Measurements from ENCODE around the gene PNRC2.

The PNRC2 gene

DNA sequence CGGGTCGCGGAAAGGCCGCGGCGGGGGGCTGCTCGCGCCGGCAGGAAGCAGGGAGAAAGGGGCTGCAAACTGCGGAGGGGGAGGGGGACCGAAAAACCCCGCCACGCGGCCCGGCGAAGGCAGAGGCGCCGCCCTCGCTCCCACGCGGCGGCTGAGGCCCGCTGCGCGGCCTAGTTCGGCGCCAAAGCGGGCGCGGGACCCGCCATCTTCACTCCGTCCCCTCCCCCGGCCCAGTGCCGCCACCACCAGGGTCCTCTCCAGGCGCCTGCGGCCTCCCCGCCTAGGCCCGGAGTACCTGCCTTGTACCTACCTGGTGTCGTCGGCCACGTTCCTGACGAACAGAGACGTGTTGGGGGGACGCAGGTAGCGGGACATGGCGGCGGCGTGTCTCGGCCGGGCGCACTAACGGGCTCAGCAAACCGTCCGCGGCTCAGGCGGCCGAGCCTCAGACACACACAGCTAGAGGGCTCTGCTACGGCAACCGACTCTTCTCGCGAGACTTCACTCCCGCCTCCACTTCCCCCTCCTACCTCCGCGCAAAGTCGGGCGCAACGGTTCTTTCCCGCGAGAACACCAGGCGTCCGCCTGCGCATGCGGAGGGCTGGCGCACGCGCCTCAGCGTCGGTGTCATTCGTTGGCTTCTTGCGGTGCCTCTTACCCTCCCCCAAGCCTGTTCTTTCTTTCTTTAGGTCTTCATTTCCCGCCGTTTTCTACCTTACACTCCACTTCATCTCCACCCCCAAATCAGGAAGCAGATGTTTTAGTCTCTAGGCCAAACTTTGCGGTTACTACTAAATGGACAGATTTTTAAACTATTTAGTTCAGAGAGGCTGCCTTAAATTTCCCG lies 20.5 kb downstream of the PNRC2 start, which contains the start of gene SRSF10 (continued):
- TF ChIP-seq, protein P1, sequence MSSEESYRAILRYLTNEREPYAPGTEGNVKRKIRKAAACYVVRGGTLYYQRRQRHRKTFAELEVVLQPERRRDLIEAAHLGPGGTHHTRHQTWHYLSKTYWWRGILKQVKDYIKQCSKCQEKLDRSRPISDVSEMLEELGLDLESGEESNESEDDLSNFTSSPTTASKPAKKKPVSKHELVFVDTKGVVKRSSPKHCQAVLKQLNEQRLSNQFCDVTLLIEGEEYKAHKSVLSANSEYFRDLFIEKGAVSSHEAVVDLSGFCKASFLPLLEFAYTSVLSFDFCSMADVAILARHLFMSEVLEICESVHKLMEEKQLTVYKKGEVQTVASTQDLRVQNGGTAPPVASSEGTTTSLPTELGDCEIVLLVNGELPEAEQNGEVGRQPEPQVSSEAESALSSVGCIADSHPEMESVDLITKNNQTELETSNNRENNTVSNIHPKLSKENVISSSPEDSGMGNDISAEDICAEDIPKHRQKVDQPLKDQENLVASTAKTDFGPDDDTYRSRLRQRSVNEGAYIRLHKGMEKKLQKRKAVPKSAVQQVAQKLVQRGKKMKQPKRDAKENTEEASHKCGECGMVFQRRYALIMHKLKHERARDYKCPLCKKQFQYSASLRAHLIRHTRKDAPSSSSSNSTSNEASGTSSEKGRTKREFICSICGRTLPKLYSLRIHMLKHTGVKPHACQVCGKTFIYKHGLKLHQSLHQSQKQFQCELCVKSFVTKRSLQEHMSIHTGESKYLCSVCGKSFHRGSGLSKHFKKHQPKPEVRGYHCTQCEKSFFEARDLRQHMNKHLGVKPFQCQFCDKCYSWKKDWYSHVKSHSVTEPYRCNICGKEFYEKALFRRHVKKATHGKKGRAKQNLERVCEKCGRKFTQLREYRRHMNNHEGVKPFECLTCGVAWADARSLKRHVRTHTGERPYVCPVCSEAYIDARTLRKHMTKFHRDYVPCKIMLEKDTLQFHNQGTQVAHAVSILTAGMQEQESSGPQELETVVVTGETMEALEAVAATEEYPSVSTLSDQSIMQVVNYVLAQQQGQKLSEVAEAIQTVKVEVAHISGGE (tag by site-specific recombination; conservative IDR thresholded peaks at IDR 0.05; ENCODE audit: low read depth): peak; percentile 41; the same call in 1 of the 2 replicates
- no peak for TF ChIP-seq ZNF169 (tag by site-specific recombination; IDR thresholded peaks at IDR 0.05)
- TF ChIP-seq ZNF121 (tag by site-specific recombination; IDR thresholded peaks at IDR 0.05): peak; percentile 64; the same call in 1 of the 2 replicates
- 0 out of 2 replicates have a peak, but pooled peaks have one; percentile 14 for TF ChIP-seq FEZF1 (tag by site-specific recombination; IDR thresholded peaks at IDR 0.05)
- TF ChIP-seq, protein P2, sequence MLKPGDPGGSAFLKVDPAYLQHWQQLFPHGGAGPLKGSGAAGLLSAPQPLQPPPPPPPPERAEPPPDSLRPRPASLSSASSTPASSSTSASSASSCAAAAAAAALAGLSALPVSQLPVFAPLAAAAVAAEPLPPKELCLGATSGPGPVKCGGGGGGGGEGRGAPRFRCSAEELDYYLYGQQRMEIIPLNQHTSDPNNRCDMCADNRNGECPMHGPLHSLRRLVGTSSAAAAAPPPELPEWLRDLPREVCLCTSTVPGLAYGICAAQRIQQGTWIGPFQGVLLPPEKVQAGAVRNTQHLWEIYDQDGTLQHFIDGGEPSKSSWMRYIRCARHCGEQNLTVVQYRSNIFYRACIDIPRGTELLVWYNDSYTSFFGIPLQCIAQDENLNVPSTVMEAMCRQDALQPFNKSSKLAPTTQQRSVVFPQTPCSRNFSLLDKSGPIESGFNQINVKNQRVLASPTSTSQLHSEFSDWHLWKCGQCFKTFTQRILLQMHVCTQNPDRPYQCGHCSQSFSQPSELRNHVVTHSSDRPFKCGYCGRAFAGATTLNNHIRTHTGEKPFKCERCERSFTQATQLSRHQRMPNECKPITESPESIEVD (tag by site-specific recombination; IDR thresholded peaks at IDR 0.05): no peak
- TF ChIP-seq, protein P3, sequence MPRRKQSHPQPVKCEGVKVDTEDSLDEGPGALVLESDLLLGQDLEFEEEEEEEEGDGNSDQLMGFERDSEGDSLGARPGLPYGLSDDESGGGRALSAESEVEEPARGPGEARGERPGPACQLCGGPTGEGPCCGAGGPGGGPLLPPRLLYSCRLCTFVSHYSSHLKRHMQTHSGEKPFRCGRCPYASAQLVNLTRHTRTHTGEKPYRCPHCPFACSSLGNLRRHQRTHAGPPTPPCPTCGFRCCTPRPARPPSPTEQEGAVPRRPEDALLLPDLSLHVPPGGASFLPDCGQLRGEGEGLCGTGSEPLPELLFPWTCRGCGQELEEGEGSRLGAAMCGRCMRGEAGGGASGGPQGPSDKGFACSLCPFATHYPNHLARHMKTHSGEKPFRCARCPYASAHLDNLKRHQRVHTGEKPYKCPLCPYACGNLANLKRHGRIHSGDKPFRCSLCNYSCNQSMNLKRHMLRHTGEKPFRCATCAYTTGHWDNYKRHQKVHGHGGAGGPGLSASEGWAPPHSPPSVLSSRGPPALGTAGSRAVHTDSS (tag by site-specific recombination; IDR thresholded peaks at IDR 0.05): peak; percentile 44; the same call in 1 of the 2 replicates
- TF ChIP-seq SETDB1 (IDR thresholded peaks at IDR 0.05; ENCODE audit: insufficient read length, low read length): peak; percentile 32
- no peak for TF ChIP-seq ZNF423 (tag by site-specific recombination; IDR thresholded peaks at IDR 0.05)
- TF ChIP-seq ZNF19 (tag by site-specific recombination; IDR thresholded peaks at IDR 0.05; ENCODE audit: low read depth): no peak
- no peak for TF ChIP-seq ZNF132 (tag by site-specific recombination; IDR thresholded peaks at IDR 0.05; ENCODE audit: borderline replicate concordance)
- TF ChIP-seq SP2 (tag by site-specific recombination; IDR thresholded peaks at IDR 0.05): peak; percentile 84
- TF ChIP-seq ZNF274 (IDR thresholded peaks at IDR 0.05; ENCODE audit: low read length): no peak
- no peak for TF ChIP-seq ZNF274 (tag by site-specific recombination; IDR thresholded peaks at IDR 0.05; ENCODE audit: borderline replicate concordance)
- TF ChIP-seq ZBTB17 (tag by site-specific recombination; IDR thresholded peaks at IDR 0.05): peak; percentile 56
- TF ChIP-seq ZNF239 (tag by site-specific recombination; IDR thresholded peaks at IDR 0.05): peak; percentile 77; the same call in 1 of the 2 replicates
- TF ChIP-seq ZNF433 (tag by site-specific recombination; IDR thresholded peaks at IDR 0.05; ENCODE audit: low read depth): no peak
- TF ChIP-seq ZNF324 (tag by site-specific recombination; IDR thresholded peaks at IDR 0.05): no peak; the same call in 1 of the 2 replicates
- peak; percentile 87 for TF ChIP-seq SP7 (tag by site-specific recombination; IDR thresholded peaks at IDR 0.05)
- no peak for TF ChIP-seq ZNF701 (tag by site-specific recombination; IDR thresholded peaks at IDR 0.05)
- 0 out of 2 replicates have a peak, but pooled peaks have one; percentile 29 for TF ChIP-seq MYNN (tag by site-specific recombination; IDR thresholded peaks at IDR 0.05; ENCODE audit: borderline replicate concordance)
- TF ChIP-seq ZNF768 (tag by site-specific recombination; IDR thresholded peaks at IDR 0.05): peak; percentile 60; the same call in 1 of the 2 replicates
- peak; percentile 79; the same call in 1 of the 2 replicates for TF ChIP-seq ZBTB48 (tag by site-specific recombination; IDR thresholded peaks at IDR 0.05)
- no peak for TF ChIP-seq ZNF174 (tag by site-specific recombination; IDR thresholded peaks at IDR 0.05)
- no peak for TF ChIP-seq ZNF114 (tag by site-specific recombination; IDR thresholded peaks at IDR 0.05)
- TF ChIP-seq ZFP69B (tag by site-specific recombination; IDR thresholded peaks at IDR 0.05): peak; percentile 30; the same call in 1 of the 2 replicates
- TF ChIP-seq ZNF112 (tag by site-specific recombination; IDR thresholded peaks at IDR 0.05): no peak
- TF ChIP-seq, protein P4, sequence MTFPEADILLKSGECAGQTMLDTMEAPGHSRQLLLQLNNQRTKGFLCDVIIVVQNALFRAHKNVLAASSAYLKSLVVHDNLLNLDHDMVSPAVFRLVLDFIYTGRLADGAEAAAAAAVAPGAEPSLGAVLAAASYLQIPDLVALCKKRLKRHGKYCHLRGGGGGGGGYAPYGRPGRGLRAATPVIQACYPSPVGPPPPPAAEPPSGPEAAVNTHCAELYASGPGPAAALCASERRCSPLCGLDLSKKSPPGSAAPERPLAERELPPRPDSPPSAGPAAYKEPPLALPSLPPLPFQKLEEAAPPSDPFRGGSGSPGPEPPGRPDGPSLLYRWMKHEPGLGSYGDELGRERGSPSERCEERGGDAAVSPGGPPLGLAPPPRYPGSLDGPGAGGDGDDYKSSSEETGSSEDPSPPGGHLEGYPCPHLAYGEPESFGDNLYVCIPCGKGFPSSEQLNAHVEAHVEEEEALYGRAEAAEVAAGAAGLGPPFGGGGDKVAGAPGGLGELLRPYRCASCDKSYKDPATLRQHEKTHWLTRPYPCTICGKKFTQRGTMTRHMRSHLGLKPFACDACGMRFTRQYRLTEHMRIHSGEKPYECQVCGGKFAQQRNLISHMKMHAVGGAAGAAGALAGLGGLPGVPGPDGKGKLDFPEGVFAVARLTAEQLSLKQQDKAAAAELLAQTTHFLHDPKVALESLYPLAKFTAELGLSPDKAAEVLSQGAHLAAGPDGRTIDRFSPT (tag by site-specific recombination; IDR thresholded peaks at IDR 0.05): no peak
- TF ChIP-seq ZNF138 (tag by site-specific recombination; IDR thresholded peaks at IDR 0.05; ENCODE audit: borderline replicate concordance): no peak
- TF ChIP-seq, protein P5, sequence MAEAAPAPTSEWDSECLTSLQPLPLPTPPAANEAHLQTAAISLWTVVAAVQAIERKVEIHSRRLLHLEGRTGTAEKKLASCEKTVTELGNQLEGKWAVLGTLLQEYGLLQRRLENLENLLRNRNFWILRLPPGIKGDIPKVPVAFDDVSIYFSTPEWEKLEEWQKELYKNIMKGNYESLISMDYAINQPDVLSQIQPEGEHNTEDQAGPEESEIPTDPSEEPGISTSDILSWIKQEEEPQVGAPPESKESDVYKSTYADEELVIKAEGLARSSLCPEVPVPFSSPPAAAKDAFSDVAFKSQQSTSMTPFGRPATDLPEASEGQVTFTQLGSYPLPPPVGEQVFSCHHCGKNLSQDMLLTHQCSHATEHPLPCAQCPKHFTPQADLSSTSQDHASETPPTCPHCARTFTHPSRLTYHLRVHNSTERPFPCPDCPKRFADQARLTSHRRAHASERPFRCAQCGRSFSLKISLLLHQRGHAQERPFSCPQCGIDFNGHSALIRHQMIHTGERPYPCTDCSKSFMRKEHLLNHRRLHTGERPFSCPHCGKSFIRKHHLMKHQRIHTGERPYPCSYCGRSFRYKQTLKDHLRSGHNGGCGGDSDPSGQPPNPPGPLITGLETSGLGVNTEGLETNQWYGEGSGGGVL (tag by site-specific recombination; IDR thresholded peaks at IDR 0.05): peak; percentile 100
